Ovary (tissue), 3 donors: ENCODE results near the gene FGFBP2.

Source experiments
- CTCF ChIP-seq, 3 donors: fragments of 450-650 bp in 2 of 3; fragments of 200-600 bp in 1 of 3; IDR thresholded peaks; one replicate each; pipeline versions ENCODE4 v1.5.1 to v1.8.0; 2016 to 2022; ENCODE audit warnings: antibody characterized with exemption in 3 of 3, mild to moderate bottlenecking in 1 of 3
- EP300 ChIP-seq: sonication (generic); formaldehyde crosslinking; IDR thresholded peaks from one replicate; pipeline ENCODE4 v1.6.1; 2017; ENCODE audit warnings: antibody characterized with exemption
- POLR2A ChIP-seq: fragments of 450-650 bp; IDR thresholded peaks from one replicate; pipeline ENCODE4 v1.6.1; 2017; ENCODE audit warnings: antibody characterized with exemption, mild to moderate bottlenecking, moderate library complexity
- donor health status: DM: no; HTN: no; CAD: no.

DNA sequence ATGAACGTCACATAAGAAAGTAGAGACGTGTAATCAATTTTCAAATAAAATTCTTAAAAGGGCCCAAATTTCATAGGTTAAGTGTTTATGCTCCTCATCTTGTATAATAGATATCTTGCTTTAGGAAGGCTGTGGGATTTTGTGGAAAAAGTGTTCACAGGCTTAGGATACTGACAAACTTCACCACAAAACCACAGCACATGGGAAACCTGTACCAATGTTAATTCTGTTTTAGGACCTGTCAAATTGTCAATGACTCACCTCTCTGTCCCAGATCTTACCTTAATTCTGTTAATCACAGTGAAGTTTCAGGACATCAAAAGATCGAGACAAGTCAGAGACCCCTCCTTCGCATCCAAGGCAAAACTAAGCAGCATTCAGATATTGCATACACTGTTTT, 48.7 kb downstream of the FGFBP2 start:
- TF ChIP-seq CTCF (IDR thresholded peaks at IDR 0.05) (no peak), POLR2A (no peak), EP300 (no peak)
